ENCODE results near the gene PSME2. TPM values are rescaled to one million over a fixed set of nuclear protein-coding genes. Genes with fewer than 3 reads are reported as not detected.
A peak's percentile ranks its signal among the peaks of the same experiment; 100 is the strongest.

Gene PSME2
- total RNA-seq, 2 donors from 2014 or later: 24.6 to 28.8 TPM

DNA sequence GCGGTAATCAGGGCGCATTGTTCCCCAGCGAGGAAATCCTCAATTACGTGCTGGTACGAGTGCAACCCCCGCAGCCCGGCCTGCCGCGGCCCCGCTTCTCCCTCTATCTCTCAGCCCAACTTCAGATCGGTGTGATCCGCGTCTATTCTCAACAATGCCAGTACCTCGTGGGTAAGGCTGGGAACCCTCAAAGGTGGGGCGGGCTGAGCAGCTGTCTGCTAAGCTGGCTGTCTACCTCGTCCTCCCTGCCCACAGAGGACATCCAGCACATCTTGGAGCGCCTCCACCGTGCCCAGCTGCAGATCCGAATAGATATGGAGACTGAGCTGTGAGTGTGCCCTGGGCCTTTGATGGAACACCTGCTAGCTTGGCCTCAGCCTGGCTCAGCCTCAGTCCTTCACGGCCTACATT lies 26.5 kb upstream of the PSME2 start:
- Histone ChIP-seq H3K27me3 (replicated peaks; ENCODE audit: insufficient read depth) (no peaks in the 10 kb centered on the region), H3K27ac (no peak overlapping the region), H3K4me3 (no peak overlapping the region), H3K36me3 (peaks cover 3% of the 10 kb centered on the region), H3K9me3 (no peaks in the 10 kb centered on the region), H3K4me1 (ENCODE audit: control insufficient read depth in 1 of 2, low read depth in 2 of 2) (peaks cover 0 to 13% of the 10 kb centered on the region in 2 donors)
- no peak for ATAC-seq (ENCODE audit: insufficient number of reproducible peaks, low FRiP score, low read depth)
- no peak for DNase-seq (ENCODE audit: low spot score)
- TF ChIP-seq, protein P1, sequence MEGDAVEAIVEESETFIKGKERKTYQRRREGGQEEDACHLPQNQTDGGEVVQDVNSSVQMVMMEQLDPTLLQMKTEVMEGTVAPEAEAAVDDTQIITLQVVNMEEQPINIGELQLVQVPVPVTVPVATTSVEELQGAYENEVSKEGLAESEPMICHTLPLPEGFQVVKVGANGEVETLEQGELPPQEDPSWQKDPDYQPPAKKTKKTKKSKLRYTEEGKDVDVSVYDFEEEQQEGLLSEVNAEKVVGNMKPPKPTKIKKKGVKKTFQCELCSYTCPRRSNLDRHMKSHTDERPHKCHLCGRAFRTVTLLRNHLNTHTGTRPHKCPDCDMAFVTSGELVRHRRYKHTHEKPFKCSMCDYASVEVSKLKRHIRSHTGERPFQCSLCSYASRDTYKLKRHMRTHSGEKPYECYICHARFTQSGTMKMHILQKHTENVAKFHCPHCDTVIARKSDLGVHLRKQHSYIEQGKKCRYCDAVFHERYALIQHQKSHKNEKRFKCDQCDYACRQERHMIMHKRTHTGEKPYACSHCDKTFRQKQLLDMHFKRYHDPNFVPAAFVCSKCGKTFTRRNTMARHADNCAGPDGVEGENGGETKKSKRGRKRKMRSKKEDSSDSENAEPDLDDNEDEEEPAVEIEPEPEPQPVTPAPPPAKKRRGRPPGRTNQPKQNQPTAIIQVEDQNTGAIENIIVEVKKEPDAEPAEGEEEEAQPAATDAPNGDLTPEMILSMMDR (IDR thresholded peaks at IDR 0.05): no peak

- Histone ChIP-seq H3K27me3 (replicated peaks; ENCODE audit: insufficient read depth) (no peaks in the 10 kb centered on the region), H3K9me3 (no peaks in the 10 kb centered on the region), H3K27ac (no peak overlapping the region), H3K36me3 (no peaks in the 10 kb centered on the region), H3K4me1 (ENCODE audit: control insufficient read depth in 1 of 2, low read depth in 2 of 2) (peaks cover 0 to 13% of the 10 kb centered on the region in 2 donors), H3K4me3 (peak overlapping the region; percentile 69)
- DNase-seq (ENCODE audit: low spot score) (no peak), ATAC-seq (ENCODE audit: insufficient number of reproducible peaks, low FRiP score, low read depth) (no peak)
- TF ChIP-seq, protein P1 (IDR thresholded peaks at IDR 0.05): no peak
Observed at GRCh38 chr14:24172261-24172860, 26.0 kb upstream of the PSME2 start.

DNA sequence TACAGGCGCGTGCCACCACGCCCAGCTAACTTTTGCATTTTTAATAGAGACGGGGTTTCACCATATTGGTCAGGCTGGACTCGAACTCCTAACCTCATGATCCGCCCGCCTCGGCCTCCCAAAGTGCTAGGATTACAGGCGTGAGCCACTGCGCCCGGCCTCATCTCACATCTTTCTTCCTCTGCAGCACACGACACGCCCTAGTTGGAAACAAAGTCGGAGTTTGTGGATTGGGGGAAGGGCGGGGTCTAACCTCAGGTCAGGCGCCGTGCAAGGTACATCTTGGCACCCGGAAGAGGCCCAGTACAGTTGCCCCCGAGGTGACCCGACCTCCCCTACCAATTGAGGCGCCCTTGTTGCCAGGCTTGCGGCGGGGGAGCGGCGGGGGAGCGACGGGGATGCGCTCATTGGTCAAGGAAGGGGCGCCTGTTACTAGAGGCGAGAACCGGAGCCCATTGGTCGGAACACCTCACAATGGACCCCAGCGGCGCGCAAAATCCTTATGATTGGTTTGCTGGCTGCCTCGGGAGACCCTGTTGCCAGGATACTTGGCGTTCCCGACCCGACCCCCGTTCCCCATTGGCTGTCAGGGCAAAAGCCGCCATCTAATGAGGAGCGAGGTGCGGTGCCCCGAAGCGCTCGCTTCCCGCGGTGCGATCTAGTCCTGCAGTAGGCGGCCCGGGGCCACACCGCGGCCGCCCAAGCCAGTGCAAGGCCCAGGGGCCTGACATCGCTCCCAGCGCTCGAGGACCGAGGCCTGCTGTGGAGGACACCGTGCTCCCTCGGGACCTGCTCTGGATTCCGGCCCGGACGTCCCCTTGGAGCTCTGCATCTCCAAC lies 25.2 kb upstream of the PSME2 start, which contains the start of gene REC8:
TSS of gene REC8 (plus strand) at position 659 of the 839 bp plus-strand sequence. CDS start 473 bp downstream, outside the sequence.
- Histone ChIP-seq H3K9me3 (no peaks in the 10 kb centered on the region), H3K36me3 (peaks cover 3% of the 10 kb centered on the region), H3K27me3 (replicated peaks; ENCODE audit: insufficient read depth) (no peaks in the 10 kb centered on the region), H3K4me3 (peak within 1 kb of the TSS; percentile 69), H3K27ac (no peak within 1 kb of the TSS), H3K4me1 (ENCODE audit: control insufficient read depth in 1 of 2, low read depth in 2 of 2) (peaks cover 0 to 13% of the 10 kb centered on the region in 2 donors)
- ATAC-seq (ENCODE audit: insufficient number of reproducible peaks, low FRiP score, low read depth): no peak
- peak; percentile 38 for DNase-seq (ENCODE audit: low spot score)
- TF ChIP-seq, protein P1 (IDR thresholded peaks at IDR 0.05): no peak

DNA sequence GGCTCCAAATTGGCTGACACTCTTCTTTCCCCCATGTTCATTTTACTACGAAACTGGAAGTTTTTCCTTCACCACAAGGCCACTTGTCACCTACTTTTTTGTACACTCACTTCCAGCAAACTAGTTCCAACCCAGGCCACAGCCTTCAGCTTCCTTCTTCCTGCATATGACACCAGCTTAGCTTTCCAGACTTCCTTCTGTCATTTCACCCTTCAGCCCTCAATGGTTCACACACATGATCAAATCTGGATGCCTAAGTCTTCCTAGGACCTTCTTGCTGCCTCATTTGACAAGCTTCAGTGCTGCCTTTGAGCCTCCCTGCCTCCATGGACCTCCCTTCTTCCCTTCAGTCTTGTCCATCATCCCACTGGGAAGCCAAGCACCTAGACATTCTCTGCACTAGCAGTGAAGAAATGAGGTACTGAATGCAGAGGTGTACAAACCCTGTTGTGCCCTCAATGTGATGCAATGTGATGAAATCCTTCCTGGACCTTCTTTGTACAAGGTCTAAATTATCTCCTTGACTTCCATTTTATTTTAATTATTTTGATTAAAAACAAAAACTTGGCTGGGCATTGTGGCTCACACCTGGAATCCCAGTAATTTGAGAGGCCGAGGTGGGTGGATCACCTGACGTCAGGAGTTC lies 21.2 kb upstream of the PSME2 start:
- Histone ChIP-seq H3K9me3 (no peaks in the 10 kb centered on the region), H3K27ac (no peak overlapping the region), H3K36me3 (peaks cover 43% of the 10 kb centered on the region), H3K27me3 (replicated peaks; ENCODE audit: insufficient read depth) (no peaks in the 10 kb centered on the region), H3K4me3 (no peak overlapping the region), H3K4me1 (ENCODE audit: control insufficient read depth in 1 of 2, low read depth in 2 of 2) (peaks cover 8 to 33% of the 10 kb centered on the region in 2 donors)
- no peak for ATAC-seq (ENCODE audit: insufficient number of reproducible peaks, low FRiP score, low read depth)
- TF ChIP-seq, protein P1 (IDR thresholded peaks at IDR 0.05): no peak
- DNase-seq (ENCODE audit: low spot score): no peak

GRCh38 chr14:24165785-24166184 lies 19.4 kb upstream of the PSME2 start:
- H3K27ac ChIP-seq: no peak overlapping the region
- H3K27me3 ChIP-seq (replicated peaks; ENCODE audit: insufficient read depth): no peaks in the 10 kb centered on the region
- no peaks in the 10 kb centered on the region for H3K9me3 ChIP-seq
- H3K4me1 ChIP-seq (ENCODE audit: control insufficient read depth in 1 of 2, low read depth in 2 of 2): peaks cover 15 to 34% of the 10 kb centered on the region in 2 donors
- ATAC-seq (ENCODE audit: insufficient number of reproducible peaks, low FRiP score, low read depth): no peak
- TF ChIP-seq, protein P1 (IDR thresholded peaks at IDR 0.05): no peak
- peaks cover 43% of the 10 kb centered on the region for H3K36me3 ChIP-seq
- no peak overlapping the region for H3K4me3 ChIP-seq
- DNase-seq (ENCODE audit: low spot score): no peak

All from thoracic aorta (tissue), 2 donors.